Bronchial epithelial cell (primary cell): ENCODE data around the gene PALB2. TPM values are rescaled to one million over a fixed set of nuclear protein-coding genes. Genes with fewer than 3 reads are reported as not detected.

Source experiments
- DNase-seq: peaks from one replicate; pipeline ENCODE4 v3.0.0-alpha.2; 2010; ENCODE audit warnings: low read depth
- FAIRE-seq: peaks from 2 replicates; lab custom pipeline; 2011; peaks lifted over from hg19 to GRCh38; lab: Jason Lieb, UNC
- H3K27me3 ChIP-seq: 2 replicates; pipeline ENCODE4 v1.5.1; 2011; ENCODE audit warnings: low read length; ENCODE audit not compliant: control insufficient read depth, insufficient read depth
- H3K36me3 ChIP-seq: 2 replicates; pipeline ENCODE4 v1.5.1; 2011; ENCODE audit warnings: low read length; ENCODE audit not compliant: control insufficient read depth, insufficient read depth
- H3K4me3 ChIP-seq: 2 replicates; pipeline ENCODE4 v1.5.1; 2011; ENCODE audit warnings: mild to moderate bottlenecking, low read depth, low read length, control low read depth
- total RNA-seq: library from RNA; depleted of rRNA; stranded (reverse); fragments of >200 nt; gene quantifications from 2 replicates; pipeline ENCODE4 v1.2.1, GENCODE V29; 2014
- TF ChIP-seq, protein P1 (sequence below): IDR thresholded peaks from 2 replicates; pipeline ENCODE4 v1.5.1; 2011; ENCODE audit warnings: mild to moderate bottlenecking, moderate library complexity, low read length, control low read depth, inconsistent platforms; ENCODE audit not compliant: insufficient read depth, severe bottlenecking

PALB2 gene
- total RNA-seq, 1 donor from 2014 or later = 9.7 TPM

DNA sequence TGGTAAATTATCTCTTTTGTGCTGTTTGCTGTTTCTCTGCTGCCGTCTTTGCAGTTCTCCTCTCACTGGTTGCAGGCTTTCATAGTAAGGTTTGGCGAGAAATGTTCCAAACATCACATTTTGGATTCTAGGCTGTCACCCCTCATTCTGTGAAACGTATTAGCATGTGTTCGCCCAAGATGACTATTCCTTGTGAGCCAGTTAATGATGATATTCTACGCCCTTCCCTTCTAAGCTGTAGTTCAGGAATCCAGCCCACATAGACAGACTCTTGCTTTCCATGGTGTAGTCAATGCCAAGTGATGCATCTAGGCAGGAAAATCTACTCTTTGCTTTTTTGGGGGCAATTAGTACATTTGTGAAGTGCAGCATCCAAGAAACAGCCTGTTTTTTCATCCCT, 69.2 kb downstream of the PALB2 start:
- H3K27me3 ChIP-seq = no peaks in the 10 kb centered on the region

DNA sequence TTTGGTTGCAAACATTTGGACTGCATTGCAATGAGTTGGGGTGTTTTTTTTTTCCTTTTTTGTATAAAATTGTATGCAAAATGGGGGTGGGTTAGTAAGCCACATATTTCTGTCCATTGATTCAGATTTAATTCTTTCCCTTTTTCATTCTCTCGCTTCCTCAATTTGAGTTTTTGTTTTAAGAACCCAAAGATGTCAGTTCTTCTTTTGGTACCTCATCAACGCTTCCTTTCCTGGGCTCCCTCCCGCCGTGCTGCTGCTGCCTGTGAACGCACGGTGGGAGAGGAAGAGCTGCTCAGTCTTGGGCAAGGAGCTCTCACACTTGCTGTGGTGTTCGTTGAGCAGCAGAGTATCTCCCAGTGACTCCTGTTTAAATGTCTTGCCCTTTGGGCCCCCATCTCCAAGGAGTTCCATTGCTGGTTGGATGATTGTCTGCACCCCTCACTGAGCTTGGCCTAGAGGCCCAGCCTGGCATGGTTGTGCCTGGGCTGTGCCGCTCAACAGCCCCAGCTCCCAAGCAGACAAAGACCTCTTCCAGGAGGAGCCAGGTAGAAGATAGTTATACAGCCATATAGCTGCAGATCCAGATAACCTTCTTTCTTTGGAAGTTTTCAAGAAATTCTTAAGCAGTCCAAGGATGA, 70.0 kb downstream of the PALB2 start:
- Histone ChIP-seq H3K4me3 (no peak overlapping the region), H3K36me3 (peaks cover 25% of the 10 kb centered on the region), H3K27me3 (no peaks in the 10 kb centered on the region)
- TF ChIP-seq, protein P1, sequence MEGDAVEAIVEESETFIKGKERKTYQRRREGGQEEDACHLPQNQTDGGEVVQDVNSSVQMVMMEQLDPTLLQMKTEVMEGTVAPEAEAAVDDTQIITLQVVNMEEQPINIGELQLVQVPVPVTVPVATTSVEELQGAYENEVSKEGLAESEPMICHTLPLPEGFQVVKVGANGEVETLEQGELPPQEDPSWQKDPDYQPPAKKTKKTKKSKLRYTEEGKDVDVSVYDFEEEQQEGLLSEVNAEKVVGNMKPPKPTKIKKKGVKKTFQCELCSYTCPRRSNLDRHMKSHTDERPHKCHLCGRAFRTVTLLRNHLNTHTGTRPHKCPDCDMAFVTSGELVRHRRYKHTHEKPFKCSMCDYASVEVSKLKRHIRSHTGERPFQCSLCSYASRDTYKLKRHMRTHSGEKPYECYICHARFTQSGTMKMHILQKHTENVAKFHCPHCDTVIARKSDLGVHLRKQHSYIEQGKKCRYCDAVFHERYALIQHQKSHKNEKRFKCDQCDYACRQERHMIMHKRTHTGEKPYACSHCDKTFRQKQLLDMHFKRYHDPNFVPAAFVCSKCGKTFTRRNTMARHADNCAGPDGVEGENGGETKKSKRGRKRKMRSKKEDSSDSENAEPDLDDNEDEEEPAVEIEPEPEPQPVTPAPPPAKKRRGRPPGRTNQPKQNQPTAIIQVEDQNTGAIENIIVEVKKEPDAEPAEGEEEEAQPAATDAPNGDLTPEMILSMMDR = no peak
- FAIRE-seq = no peak
- no peak for DNase-seq

More for the DNA sequence above, 69.2 kb downstream of the PALB2 start:
- DNase-seq = no peak
- Histone ChIP-seq H3K36me3 (peaks cover 22% of the 10 kb centered on the region), H3K4me3 (no peak overlapping the region)
- TF ChIP-seq, protein P1 = no peak
- no peak for FAIRE-seq

DNA sequence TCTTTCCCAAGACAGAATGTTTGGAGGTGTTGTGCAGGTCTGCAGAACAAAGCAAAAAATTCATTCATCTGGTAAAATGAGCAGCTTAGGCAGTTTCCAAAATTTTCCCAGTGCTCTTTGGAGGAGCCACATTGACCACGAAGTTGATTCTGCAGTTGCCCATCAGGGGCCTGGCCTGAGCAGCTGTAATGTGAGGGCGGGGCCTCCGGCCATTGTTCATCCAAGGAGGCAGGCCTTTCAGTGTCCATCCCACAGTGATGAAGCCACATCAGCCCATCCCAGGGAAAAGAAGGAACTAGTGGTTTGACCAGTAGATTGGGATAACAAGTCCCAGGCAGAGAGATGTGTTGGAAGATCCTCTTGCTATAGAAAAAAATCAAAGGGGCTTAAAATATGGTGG, 73.5 kb downstream of the PALB2 start:
- H3K36me3 ChIP-seq = peaks cover 30% of the 10 kb centered on the region
- no peaks in the 10 kb centered on the region for H3K27me3 ChIP-seq
- FAIRE-seq = no peak
- no peak for DNase-seq
- H3K4me3 ChIP-seq = no peak overlapping the region
- TF ChIP-seq, protein P1 = no peak

DNA sequence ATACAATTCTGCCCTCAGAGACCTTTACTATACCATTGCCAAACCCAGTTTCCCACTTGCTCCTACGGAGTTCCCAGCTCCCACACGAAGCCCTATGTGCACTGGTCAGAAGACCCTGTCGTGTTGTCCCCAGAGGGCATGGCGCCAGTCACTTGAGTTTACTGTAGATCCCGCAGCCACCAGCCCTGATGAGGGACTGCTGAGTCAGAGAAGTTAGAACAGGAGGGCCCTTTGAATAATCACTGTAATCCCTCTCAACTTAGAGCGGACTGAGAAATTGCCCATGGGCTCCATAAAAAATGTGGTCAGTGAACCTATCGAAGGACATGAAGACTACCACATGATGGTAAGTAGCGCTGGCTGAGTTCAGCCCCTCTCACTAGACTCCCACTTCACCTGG, 74.4 kb downstream of the PALB2 start:
- Histone ChIP-seq H3K27me3 (no peaks in the 10 kb centered on the region), H3K36me3 (peaks cover 32% of the 10 kb centered on the region), H3K4me3 (no peak overlapping the region)
- no peak for FAIRE-seq
- TF ChIP-seq, protein P1 = no peak
- no peak for DNase-seq

DNA sequence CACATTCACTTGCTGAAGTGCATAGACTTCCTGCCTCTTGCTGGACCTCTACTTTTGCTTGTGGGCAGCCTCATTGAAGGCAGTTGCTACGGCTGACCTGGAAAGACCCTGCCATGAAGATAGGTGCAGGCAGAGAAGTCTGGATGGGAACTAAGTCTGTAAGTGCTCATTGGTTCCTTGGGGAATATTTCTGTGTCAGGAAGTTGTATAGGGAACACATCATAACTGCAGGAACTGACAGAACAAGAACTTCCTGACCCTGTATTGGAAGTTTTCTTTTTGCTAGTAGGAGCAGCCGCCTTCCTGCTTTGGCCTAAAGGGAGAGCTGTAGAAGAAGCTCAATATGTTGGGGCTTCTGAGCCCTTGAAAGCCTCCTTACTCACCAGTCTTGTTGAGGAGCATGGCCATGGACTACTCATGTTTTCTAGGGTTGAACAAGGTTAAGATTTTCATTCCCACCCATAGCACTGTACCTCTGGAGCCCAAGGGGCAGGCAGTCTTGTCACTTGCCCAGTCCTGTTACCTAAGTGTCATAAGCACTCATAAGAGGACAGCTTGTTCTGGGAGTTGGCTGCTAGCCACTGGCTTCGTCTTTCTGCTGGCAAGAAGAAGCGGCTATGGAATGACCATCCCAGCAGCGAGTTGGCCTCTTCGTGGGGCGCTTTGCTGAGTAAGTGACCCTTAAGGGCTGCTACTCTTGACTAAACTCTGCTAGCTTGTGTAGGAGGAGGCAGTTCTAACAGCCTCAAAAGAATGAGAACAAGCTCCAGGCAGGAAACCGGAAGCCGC, 76.3 kb downstream of the PALB2 start:
- H3K27me3 ChIP-seq = no peaks in the 10 kb centered on the region
- DNase-seq = no peak
- no peak overlapping the region for H3K4me3 ChIP-seq
- TF ChIP-seq, protein P1 = no peak
- H3K36me3 ChIP-seq = peaks cover 38% of the 10 kb centered on the region
- no peak for FAIRE-seq
